GM19328 (cell line): ENCODE measurements around the gene TSPEAR.
"Not testable (repeated sequence)": the region's sequence is repeated elsewhere in the genome, so short reads cannot be mapped to it uniquely, and the experiment has no call there.

ENCODE experiments used
- ATAC-seq: cut with Tn5 transposase; IDR thresholded peaks from one replicate; pipeline ENCODE4 v1.9.1; 2021; ENCODE audit warnings: mild to moderate bottlenecking, moderate library complexity; ENCODE audit not compliant: unreplicated experiment

Gene TSPEAR

GRCh38 chr21:44495611-44496563 lies 215.5 kb downstream of the TSPEAR start:
- no peak for ATAC-seq

GRCh38 chr21:44494956-44495355 lies 216.4 kb downstream of the TSPEAR start:
- ATAC-seq = no peak

- ATAC-seq = no peak
Measured at GRCh38 chr21:44494418-44494817, 217.0 kb downstream of the TSPEAR start.

DNA sequence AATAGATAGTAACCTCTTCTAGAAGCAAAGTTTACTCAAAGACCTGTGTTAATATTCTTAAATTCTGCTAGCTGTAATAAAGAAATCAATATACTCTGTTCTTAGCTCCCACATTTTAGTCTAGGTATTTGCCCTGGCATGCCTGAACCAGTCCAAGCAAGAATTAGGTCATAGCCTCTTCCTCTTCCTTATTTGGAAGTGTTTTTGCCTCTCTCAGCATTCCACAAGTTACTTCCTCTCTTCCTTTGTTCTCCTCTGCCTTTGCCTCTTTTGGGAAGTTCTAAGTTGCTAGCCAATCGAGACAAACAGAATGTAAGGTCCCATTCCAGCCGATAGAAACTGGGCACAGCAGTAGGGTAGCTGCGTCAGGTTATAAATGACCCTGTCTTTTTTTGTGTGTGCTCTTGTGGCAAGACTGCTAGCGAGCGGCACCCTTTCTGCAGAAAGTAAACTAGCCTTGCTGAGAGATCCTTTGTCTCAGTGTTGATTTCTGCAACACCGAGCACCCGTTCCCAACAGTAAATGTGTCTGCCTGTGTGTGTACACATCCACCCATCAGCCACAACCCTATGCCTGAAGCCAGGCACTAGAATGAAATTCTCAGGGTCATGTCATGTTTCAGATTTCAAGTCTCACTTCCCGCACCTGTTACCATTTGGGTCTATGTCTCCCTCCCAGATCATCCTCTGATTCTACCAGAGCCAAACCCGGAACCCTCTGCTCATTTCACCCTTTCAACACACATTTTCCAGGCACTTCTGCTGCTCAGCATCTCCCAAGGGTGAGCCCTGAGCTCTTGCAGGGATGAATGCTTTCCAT lies 218.6 kb downstream of the TSPEAR start:
- no peak for ATAC-seq

- ATAC-seq = no peak
Measured at GRCh38 chr21:44490816-44491215, 220.6 kb downstream of the TSPEAR start.

- no peak for ATAC-seq
Measured at GRCh38 chr21:44490405-44490804, 221.0 kb downstream of the TSPEAR start.

DNA sequence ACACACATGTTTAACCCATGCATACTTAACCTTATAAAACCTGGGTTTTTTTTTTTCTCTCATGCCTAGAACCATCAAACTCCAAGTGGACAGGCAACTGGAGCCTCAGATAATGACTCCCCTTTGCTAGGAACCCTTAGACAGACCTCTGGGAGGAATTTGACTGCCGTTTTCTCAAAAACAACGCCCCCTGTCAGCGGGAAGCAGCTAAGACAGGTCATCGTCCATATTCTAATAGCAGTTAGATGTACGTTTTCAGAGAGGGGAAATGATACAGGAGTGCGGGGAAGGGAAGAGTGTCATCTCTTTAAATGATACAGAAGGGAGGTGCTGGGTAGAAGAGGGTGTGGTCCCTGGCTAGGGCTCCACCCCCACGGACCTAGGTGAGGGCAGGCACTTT lies 221.4 kb downstream of the TSPEAR start:
- no peak for ATAC-seq

- ATAC-seq = no peak
Measured at GRCh38 chr21:44487831-44488230, 223.5 kb downstream of the TSPEAR start.

GRCh38 chr21:44486302-44486701 lies 225.1 kb downstream of the TSPEAR start:
- ATAC-seq = no peak

- no peak for ATAC-seq
Measured at GRCh38 chr21:44485796-44486195, 225.6 kb downstream of the TSPEAR start.

DNA sequence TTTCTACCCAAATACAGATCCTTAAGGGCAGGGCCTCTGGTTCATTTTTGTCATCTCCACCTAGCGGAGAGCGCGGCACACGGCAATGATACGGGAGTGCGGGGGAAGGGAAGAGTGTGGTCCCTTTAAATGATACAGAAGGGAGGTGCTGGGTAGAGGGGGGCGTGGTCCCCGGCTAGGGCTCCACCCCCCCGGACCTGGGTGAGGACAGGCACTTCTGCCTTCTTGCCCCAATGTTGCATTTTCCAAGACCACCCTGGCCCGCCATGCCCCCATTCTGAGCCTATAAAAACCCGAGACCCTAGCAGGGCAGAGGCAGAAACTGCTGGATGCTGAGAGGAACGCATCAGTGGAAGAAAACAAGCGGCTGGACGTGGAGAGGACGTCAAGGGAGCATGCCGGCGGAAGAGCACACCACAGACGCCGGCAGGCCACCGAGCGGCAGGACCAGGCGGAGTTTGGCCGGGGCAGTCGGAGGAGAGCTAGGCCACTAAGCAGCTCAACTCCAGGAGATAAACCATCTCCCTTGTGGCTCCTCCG lies 226.0 kb downstream of the TSPEAR start:
- ATAC-seq = no peak

GRCh38 chr21:44484498-44485253 lies 226.7 kb downstream of the TSPEAR start:
- no peak for ATAC-seq

GRCh38 chr21:44483288-44484237 lies 227.8 kb downstream of the TSPEAR start:
- no peak for ATAC-seq

- ATAC-seq = no peak
Measured at GRCh38 chr21:44482581-44483287, 228.6 kb downstream of the TSPEAR start.

DNA sequence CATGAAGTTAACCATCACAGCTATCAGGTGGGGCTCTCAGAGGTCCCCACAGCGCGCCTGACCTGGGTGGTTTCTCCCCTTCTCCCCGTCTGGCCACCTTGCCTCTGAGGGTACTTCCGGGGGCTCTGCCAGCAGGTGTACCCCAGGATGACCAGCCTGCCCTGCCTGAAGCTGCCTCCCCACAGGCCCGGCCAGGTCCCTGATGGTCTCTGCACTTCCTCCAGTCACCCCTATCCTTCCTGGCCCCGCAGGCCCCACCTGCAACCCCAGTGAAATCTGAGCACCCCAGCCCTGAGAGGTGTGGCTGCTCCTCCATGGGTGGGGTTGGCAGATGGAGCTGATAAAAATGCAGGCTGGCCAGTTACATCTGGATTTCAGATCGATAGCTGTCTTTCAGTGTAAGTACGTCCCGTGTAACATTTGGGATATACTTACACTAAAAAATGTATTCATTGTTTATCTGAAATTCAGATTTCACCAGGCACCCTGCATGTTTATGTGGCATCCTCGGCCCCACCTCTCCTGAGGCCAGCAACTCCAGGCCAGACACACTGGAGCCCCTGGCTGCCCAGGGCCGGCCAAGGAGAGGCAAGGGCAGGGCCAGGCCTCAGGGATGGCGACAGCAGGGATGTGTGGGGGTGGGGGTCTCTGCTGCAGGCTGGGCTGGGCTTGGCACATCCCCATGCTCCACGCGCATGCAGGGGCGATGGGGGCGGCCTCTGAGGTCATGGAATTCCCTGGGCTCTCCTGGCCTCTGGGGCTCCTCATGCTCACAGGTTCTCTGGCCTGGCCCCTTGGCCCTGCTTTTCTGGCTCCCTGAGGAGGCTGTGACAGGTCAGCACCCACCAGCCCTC lies 230.9 kb downstream of the TSPEAR start:
- no peak for ATAC-seq

DNA sequence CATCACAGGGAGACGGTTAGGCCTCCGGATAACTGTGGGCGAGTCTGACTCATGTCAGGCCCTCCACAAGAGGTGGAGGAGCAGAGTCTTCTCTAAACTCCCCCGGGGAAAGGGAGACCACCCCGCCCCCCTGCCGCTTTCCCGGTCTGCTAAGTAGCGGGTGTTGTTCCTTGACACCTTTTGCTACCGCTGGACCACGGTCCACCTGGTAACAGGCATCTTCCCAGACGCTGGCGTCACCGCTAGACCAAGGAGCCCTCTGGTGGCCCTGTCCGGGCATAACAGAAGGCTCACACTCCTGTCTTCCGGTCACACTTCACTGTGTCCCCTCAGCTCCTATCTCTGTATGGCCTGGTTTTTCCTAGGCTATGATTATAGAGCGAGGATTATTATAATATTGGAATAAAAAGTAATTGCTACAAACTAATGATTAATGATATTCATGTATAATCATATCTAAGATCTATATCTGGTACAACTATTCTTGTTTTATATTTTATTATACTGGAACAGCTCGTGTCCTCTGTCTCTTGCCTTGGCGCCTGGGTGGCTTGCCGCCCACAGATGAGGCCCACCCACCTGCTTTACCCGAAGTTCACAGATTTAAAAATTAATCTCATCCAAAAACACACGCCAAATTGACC lies 231.7 kb downstream of the TSPEAR start:
- not testable (repeated sequence) for ATAC-seq

GRCh38 chr21:44478801-44479167 lies 232.6 kb downstream of the TSPEAR start:
- ATAC-seq = no peak
